ENCODE results near the gene CD74. TPM values are rescaled to one million over a fixed set of nuclear protein-coding genes. Genes with fewer than 3 reads are reported as not detected.
A peak's percentile ranks its signal among the peaks of the same experiment; 100 is the strongest.

The CD74 gene
- total and polyA plus RNA-seq, 2 of the 8 experiments (the other 6 are each of a cell fraction or from before 2014, with no cell fraction given), result 45.9 to 61.0 TPM

- Histone ChIP-seq H2BK12ac (ENCODE audit: low read depth, low read length) (peak overlapping the region; percentile 92; the same call in 1 of the 2 replicates), H3K27ac (ENCODE audit: low read depth, low read length) (no peak overlapping the region), H3K14ac (ENCODE audit: insufficient read length) (no peak overlapping the region), H4K20me1 (replicated peaks in 1 of 2; ENCODE audit: control insufficient read depth in 1 of 2, insufficient read depth in 2 of 2, low read length in 2 of 2) (no peaks in the 10 kb centered on the region), H2BK120ac (replicated peaks; ENCODE audit: low read depth, low read length) (no peak overlapping the region), H3K79me2 (ENCODE audit: control insufficient read depth in 1 of 2, insufficient read depth in 2 of 2, low read length in 2 of 2) (no peaks in the 10 kb centered on the region), H3K18ac (ENCODE audit: extremely low read depth, low read length) (no peak overlapping the region), H3K4me3 (ENCODE audit: extremely low read depth in 1 of 4, insufficient read depth in 2 of 4, low read depth in 3 of 4, low read length in 4 of 4) (no peak overlapping the region), H2BK5ac (ENCODE audit: low read depth, low read length) (no peak overlapping the region; the same call in 1 of the 2 replicates), H2AK5ac (ENCODE audit: low read depth, low read length) (peak overlapping the region; percentile 60; the same call in 1 of the 2 replicates), H3K23ac (ENCODE audit: insufficient read length) (no peak overlapping the region), H3K27me3 (replicated peaks in 1 of 4; ENCODE audit: control insufficient read depth in 3 of 4, extremely low read depth in 1 of 4, insufficient read depth in 3 of 4, low read length in 3 of 4) (no peaks in the 10 kb centered on the region), H2BK15ac (ENCODE audit: low read length) (peak overlapping the region; percentile 65), H3K4me2 (ENCODE audit: insufficient read depth in 1 of 2, low read depth in 2 of 2, low read length in 2 of 2) (no peak overlapping the region), H3K23me2 (ENCODE audit: low read depth, low read length) (no peaks in the 10 kb centered on the region), H2AFZ (ENCODE audit: low read length) (no peak overlapping the region), H3K9me3 (ENCODE audit: insufficient read depth in 2 of 2, low read depth in 1 of 2, low read length in 1 of 2) (no peaks in the 10 kb centered on the region), H4K8ac (ENCODE audit: extremely low read depth, insufficient read depth, low read length) (peak overlapping the region; percentile 82; the same call in 1 of the 2 replicates), H2BK20ac (ENCODE audit: low read length) (peak overlapping the region; percentile 72; the same call in 1 of the 2 replicates), H3K79me1 (ENCODE audit: low read depth, low read length) (no peaks in the 10 kb centered on the region), H3K36me3 (ENCODE audit: control insufficient read depth in 2 of 4, insufficient read depth in 4 of 4, low read length in 3 of 4) (no peaks in the 10 kb centered on the region), H4K5ac (ENCODE audit: insufficient read length, low read depth, low read length) (no peak overlapping the region), H4K91ac (replicated peaks; ENCODE audit: insufficient read length, low read length) (peak overlapping the region; percentile 32), H3K4me1 (replicated peaks in 1 of 4; ENCODE audit: control insufficient read depth in 3 of 4, insufficient read depth in 4 of 4, low read length in 3 of 4) (peaks cover 4 to 20% (median 8%) of the 10 kb centered on the region in 4 experiments), H3K9ac (replicated peaks in 1 of 4; ENCODE audit: extremely low read depth in 1 of 4, low read depth in 3 of 4, low read length in 3 of 4) (no peak overlapping the region; a peak in 1 of 7 replicates), H3K4ac (replicated peaks; ENCODE audit: insufficient read length, low read depth, low read length) (no peak overlapping the region), H3K56ac (replicated peaks; ENCODE audit: insufficient read length, low read depth, low read length) (no peak overlapping the region)
- ChIA-PET POLR2A (ENCODE audit: partially characterized antibody) (interaction anchor here (0.6 to 5.2 kb wide), 10 partner anchors 7 to 343 kb away, joined by 3 to 51 read pairs (median 6); partner anchors contain the start of gene RPS14), CTCF (ENCODE audit: partially characterized antibody) (interaction anchor here (0.6 to 13.5 kb wide), 28 partner anchors 8 to 388 kb away, joined by 3 to 209 read pairs (median 6); partner anchors contain the start of genes IRGM, NDST1 and RPS14)
- DNase-seq (ENCODE audit: low read depth in 1 of 2, low spot score in 2 of 2), result no peak
- 89% methylated on average over 16 of the region's 16 CpGs; no CpG with 5 or more reads in 1 of the 2 experiments for WGBS, 2 experiments (ENCODE audit: extremely low coverage in 1 of 2, insufficient coverage in 1 of 2, insufficient read length in 1 of 2, insufficient replicate concordance in 2 of 2, low coverage in 1 of 2, low lambda C conversion rate in 2 of 2, missing lambda C conversion rate in 1 of 2)
- no peak for FAIRE-seq
- TF ChIP-seq SP1 (IDR thresholded peaks at IDR 0.05; ENCODE audit: low read depth, low read length), result no peak
- TF ChIP-seq POLR2A (IDR thresholded peaks at IDR 0.05; ENCODE audit: control extremely low read depth in 1 of 2, low read depth in 2 of 2, low read length in 2 of 2), result no peak
- TF ChIP-seq GABPA (IDR thresholded peaks at IDR 0.05; ENCODE audit: borderline replicate concordance, insufficient read depth, low read length), result no peak
- TF ChIP-seq CTCF (IDR thresholded peaks at IDR 0.05; ENCODE audit: control extremely low read depth in 1 of 3, insufficient read depth in 1 of 3, low read depth in 1 of 3, low read length in 3 of 3), result no peak
- no peak for TF ChIP-seq CBX5 (IDR thresholded peaks at IDR 0.05; ENCODE audit: low read depth, low read length)
- no peak for TF ChIP-seq FOSL1 (IDR thresholded peaks at IDR 0.05; ENCODE audit: insufficient read depth, low read depth, low read length)
- TF ChIP-seq POU5F1 (IDR thresholded peaks at IDR 0.05; ENCODE audit: low read depth, low read length), result no peak
- TF ChIP-seq SIN3A (conservative IDR thresholded peaks at IDR 0.05 in 1 of 2, IDR thresholded peaks at IDR 0.05 in 1 of 2; ENCODE audit: low read depth in 1 of 2, low read length in 2 of 2), result no peak
- no peak for TF ChIP-seq CHD2 (IDR thresholded peaks at IDR 0.05; ENCODE audit: low read length)
- TF ChIP-seq RFX5 (IDR thresholded peaks at IDR 0.05; ENCODE audit: borderline replicate concordance, low read depth, low read length), result no peak
Measured at GRCh38 chr5:150457562-150458240, 45.0 kb upstream of the CD74 start.
